Upper lobe of left lung (tissue), 4 donors: Measurements from ENCODE around the gene HS3ST3A1.

Source experiments
- POLR2A ChIP-seq, 4 donors: fragments of 450-650 bp; IDR thresholded peaks; one replicate each; pipeline ENCODE4 v1.5.1; 2016 to 2017; ENCODE audit warnings: antibody characterized with exemption in 4 of 4, mild to moderate bottlenecking in 2 of 4
- POLR2AphosphoS5 ChIP-seq, 2 donors: sonication (generic); formaldehyde crosslinking; IDR thresholded peaks; one replicate each; pipeline ENCODE4 v1.5.1; 2017; ENCODE audit warnings: antibody characterized with exemption in 2 of 2

- TF ChIP-seq POLR2AphosphoS5 (IDR thresholded peaks at IDR 0.05): no peak
- TF ChIP-seq POLR2A (IDR thresholded peaks at IDR 0.05): no peak
Measured at GRCh38 chr17:13474073-13474800, 127.5 kb downstream of the HS3ST3A1 start.
